A549 treated with Hydrocortisone at 1 μM for 4 hours (cell line): ENCODE measurements around the gene ELL. TPM values are rescaled to one million over a fixed set of nuclear protein-coding genes. Genes with fewer than 3 reads are reported as not detected.

ENCODE experiments used
- total RNA-seq: library from RNA; stranded (reverse); fragments of 200-300 nt; extraction: Qiagen RNA extraction; gene quantifications from 5 replicates; pipeline ENCODE4 v1.2.3, GENCODE V29; 2022

ELL gene
- 4.4 to 5.9 TPM (median 5.2 TPM) in 5 replicates for total RNA-seq

GRCh38 chr19:18521692-18522123 is at the start of gene ELL:
Gene ELL, minus strand, starts transcription at chr19:18522070. Its CDS starts 15 bp downstream, at chr19:18522055.

GRCh38 chr19:18557411-18558201 is 35.7 kb upstream of the ELL start, which contains the start of gene KXD1:
Gene KXD1, plus strand, starts transcription at chr19:18557870. Its CDS starts 4,187 bp downstream, at chr19:18562057.

GRCh38 chr19:18542941-18543813 is 21.3 kb upstream of the ELL start, which contains the start of gene FKBP8:
Gene FKBP8, minus strand, starts transcription at chr19:18543573. Its CDS starts 1,603 bp downstream, at chr19:18541970.

GRCh38 chr19:18437491-18438330 is 84.2 kb downstream of the ELL start, which contains the start of gene ISYNA1:
Gene ISYNA1, minus strand, starts transcription at chr19:18438133. Its CDS starts 154 bp downstream, at chr19:18437979.

GRCh38 chr19:18419195-18419698 is 102.6 kb downstream of the ELL start, which contains the start of gene SSBP4:
Gene SSBP4, plus strand, starts transcription at chr19:18419398. Its CDS starts 251 bp downstream, at chr19:18419649.

GRCh38 chr19:18397242-18398202 is 124.3 kb downstream of the ELL start, which contains the start of gene LRRC25:
Gene LRRC25, minus strand, starts transcription at chr19:18397622. Its CDS starts 659 bp downstream, at chr19:18396963.

Other genes starting within 250 kb of the ELL start
- 0.58 to 1.0 TPM (median 0.78 TPM) in 5 replicates for gene IQCN, start 247.6 kb downstream of the ELL start, total RNA-seq
- 21.8 to 47.6 TPM (median 41.7 TPM) in 5 replicates for gene JUND, start 240.4 kb downstream of the ELL start, total RNA-seq
- 199 to 250 TPM (median 235 TPM) in 5 replicates for gene LSM4, start 199.0 kb downstream of the ELL start, total RNA-seq
- 2.3 to 3.5 TPM (median 2.8 TPM) in 5 replicates for gene PGPEP1, start 181.5 kb downstream of the ELL start, total RNA-seq
- 11.9 to 24.9 TPM (median 20.6 TPM) in 5 replicates for gene GDF15, start 135.9 kb downstream of the ELL start, total RNA-seq
- gene LRRC25, start 124.4 kb downstream of the ELL start, total RNA-seq = not detected in 5 replicates
- gene SSBP4, start 102.7 kb downstream of the ELL start, total RNA-seq = 31.8 to 51.7 TPM (median 46.8 TPM) in 5 replicates
- gene ISYNA1, start 83.9 kb downstream of the ELL start, total RNA-seq = 25.7 to 42.9 TPM (median 40.8 TPM) in 5 replicates
- 131 to 154 TPM (median 146 TPM) in 5 replicates for gene FKBP8, start 21.5 kb upstream of the ELL start, total RNA-seq
- 85.3 to 105 TPM (median 101 TPM) in 5 replicates for gene KXD1, start 35.8 kb upstream of the ELL start, total RNA-seq
- 920 to 1,228 TPM (median 1,167 TPM) in 5 replicates for gene UBA52, start 49.8 kb upstream of the ELL start, total RNA-seq
- 31.4 to 59.2 TPM (median 55.1 TPM) in 5 replicates for gene REX1BD, start 66.7 kb upstream of the ELL start, total RNA-seq
- gene CRLF1, start 84.7 kb upstream of the ELL start, total RNA-seq = 3.8 to 8.7 TPM (median 5.1 TPM) in 5 replicates
- gene TMEM59L, start 90.8 kb upstream of the ELL start, total RNA-seq = 3.8 to 7.0 TPM (median 5.9 TPM) in 5 replicates
- gene KLHL26, start 115.0 kb upstream of the ELL start, total RNA-seq = 3.7 to 5.5 TPM (median 3.9 TPM) in 5 replicates
- gene CRTC1, start 161.6 kb upstream of the ELL start, total RNA-seq = 3.2 to 4.6 TPM (median 3.7 TPM) in 5 replicates